ENCODE data around the gene MYO1H. TPM values are rescaled to one million over a fixed set of nuclear protein-coding genes. Genes with fewer than 3 reads are reported as not detected.

MYO1H gene
- total RNA-seq, 1 donor from 2014 or later = not detected

DNA sequence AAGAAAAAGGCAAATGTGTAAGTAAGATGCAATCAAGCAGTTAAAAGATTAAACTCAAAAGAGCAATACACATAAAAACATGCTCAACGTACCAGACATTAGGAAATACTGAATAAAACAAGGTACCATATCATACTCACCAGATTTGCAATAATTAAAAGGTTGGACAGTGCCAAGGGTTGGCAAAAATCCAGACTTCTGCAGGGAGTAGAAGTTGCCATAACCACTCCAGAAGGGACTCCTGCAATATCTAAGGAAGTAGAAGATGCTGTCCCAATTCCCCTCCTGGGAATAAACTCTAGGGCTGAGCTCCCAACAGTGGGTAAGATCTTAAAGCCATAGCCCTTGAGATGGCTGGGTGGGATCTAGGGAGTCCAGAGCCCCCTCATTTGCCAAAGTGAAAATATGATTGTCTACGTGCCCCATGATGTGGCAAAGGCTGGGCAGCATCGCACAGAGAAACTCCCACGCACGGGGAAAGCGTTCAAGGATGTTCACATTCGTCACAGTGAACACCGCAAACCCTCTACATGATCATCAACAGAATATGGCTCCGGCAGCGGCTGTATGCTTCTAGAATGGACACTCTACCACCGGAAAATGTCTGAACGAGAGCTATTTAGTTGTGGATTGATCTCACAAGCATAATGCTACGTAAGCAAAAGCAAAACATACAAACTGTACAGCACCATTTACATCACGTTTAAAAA, 117.1 kb downstream of the MYO1H start:
- Histone ChIP-seq H3K9me3 (ENCODE audit: low read depth) (no peaks in the 10 kb centered on the region), H3K79me2 (ENCODE audit: low read depth) (peaks cover 76% of the 10 kb centered on the region), H3K4me2 (no peak overlapping the region), H3K27me3 (no peaks in the 10 kb centered on the region), H3K9ac (no peak overlapping the region), H2AFZ (replicated peaks) (no peak overlapping the region), H3F3A (ENCODE audit: low read depth) (no peaks in the 10 kb centered on the region), H4K20me1 (ENCODE audit: low read depth) (peaks cover 91% of the 10 kb centered on the region), H3K4me1 (peaks cover 16% of the 10 kb centered on the region), H3K27ac (no peak overlapping the region), H3K4me3 (no peak overlapping the region), H3K36me3 (no peaks in the 10 kb centered on the region)
- no peak for DNase-seq (ENCODE audit: low spot score)
- Mint-ChIP-seq H3K27ac (peak overlapping the region; percentile 100), H3K4me1 (peaks cover 78% of the 10 kb centered on the region), H3K9me3 (no peaks in the 10 kb centered on the region), H3K27me3 (ENCODE audit: insufficient read depth, low read depth) (peaks cover 4% of the 10 kb centered on the region), H3K4me3 (no peak overlapping the region), H3K36me3 (peaks cover 20% of the 10 kb centered on the region)
- TF ChIP-seq EZH2 (IDR thresholded peaks at IDR 0.05) (no peak), EZH2phosphoT487 (IDR thresholded peaks at IDR 0.05) (no peak)
- TF ChIP-seq, protein P1, sequence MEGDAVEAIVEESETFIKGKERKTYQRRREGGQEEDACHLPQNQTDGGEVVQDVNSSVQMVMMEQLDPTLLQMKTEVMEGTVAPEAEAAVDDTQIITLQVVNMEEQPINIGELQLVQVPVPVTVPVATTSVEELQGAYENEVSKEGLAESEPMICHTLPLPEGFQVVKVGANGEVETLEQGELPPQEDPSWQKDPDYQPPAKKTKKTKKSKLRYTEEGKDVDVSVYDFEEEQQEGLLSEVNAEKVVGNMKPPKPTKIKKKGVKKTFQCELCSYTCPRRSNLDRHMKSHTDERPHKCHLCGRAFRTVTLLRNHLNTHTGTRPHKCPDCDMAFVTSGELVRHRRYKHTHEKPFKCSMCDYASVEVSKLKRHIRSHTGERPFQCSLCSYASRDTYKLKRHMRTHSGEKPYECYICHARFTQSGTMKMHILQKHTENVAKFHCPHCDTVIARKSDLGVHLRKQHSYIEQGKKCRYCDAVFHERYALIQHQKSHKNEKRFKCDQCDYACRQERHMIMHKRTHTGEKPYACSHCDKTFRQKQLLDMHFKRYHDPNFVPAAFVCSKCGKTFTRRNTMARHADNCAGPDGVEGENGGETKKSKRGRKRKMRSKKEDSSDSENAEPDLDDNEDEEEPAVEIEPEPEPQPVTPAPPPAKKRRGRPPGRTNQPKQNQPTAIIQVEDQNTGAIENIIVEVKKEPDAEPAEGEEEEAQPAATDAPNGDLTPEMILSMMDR (IDR thresholded peaks at IDR 0.05) = no peak

DNA sequence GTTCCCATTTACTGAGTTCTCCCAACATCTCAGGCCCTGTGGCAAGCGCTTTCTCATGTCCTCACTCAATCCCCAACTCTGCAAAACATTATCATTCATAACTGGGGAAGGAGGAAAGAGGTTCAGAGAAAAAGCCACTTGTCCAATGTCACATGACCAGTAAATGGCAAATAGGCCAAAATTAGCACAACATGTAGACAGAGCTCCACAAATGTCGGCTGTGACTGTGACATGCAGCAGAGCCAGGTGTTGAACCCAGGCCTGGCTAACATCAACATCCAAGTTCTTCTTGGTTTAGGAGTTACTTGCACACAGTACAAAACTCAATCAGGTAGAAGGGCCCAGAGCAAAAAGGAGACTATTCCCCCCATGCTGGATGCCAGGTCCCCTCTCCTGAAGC, 118.6 kb downstream of the MYO1H start:
- Histone ChIP-seq H3K4me1 (peaks cover 16% of the 10 kb centered on the region), H4K20me1 (ENCODE audit: low read depth) (peaks cover 90% of the 10 kb centered on the region), H3F3A (ENCODE audit: low read depth) (no peaks in the 10 kb centered on the region), H3K9me3 (ENCODE audit: low read depth) (no peaks in the 10 kb centered on the region), H3K9ac (no peak overlapping the region), H3K27ac (no peak overlapping the region), H3K79me2 (ENCODE audit: low read depth) (peaks cover 78% of the 10 kb centered on the region), H3K4me2 (no peak overlapping the region), H3K27me3 (no peaks in the 10 kb centered on the region), H3K36me3 (no peaks in the 10 kb centered on the region), H3K4me3 (no peak overlapping the region), H2AFZ (replicated peaks) (no peak overlapping the region)
- no peak overlapping the region for H3K4me3 Mint-ChIP-seq
- H3K4me1 Mint-ChIP-seq = peaks cover 72% of the 10 kb centered on the region
- peaks cover 25% of the 10 kb centered on the region for H3K36me3 Mint-ChIP-seq
- peaks cover 4% of the 10 kb centered on the region for H3K27me3 Mint-ChIP-seq (ENCODE audit: insufficient read depth, low read depth)
- TF ChIP-seq EZH2phosphoT487 (IDR thresholded peaks at IDR 0.05) (no peak), EZH2 (IDR thresholded peaks at IDR 0.05) (no peak)
- TF ChIP-seq, protein P1 (IDR thresholded peaks at IDR 0.05) = no peak
- no peak for DNase-seq (ENCODE audit: low spot score)
- H3K9me3 Mint-ChIP-seq = no peaks in the 10 kb centered on the region
- H3K27ac Mint-ChIP-seq = peak overlapping the region; percentile 46

DNA sequence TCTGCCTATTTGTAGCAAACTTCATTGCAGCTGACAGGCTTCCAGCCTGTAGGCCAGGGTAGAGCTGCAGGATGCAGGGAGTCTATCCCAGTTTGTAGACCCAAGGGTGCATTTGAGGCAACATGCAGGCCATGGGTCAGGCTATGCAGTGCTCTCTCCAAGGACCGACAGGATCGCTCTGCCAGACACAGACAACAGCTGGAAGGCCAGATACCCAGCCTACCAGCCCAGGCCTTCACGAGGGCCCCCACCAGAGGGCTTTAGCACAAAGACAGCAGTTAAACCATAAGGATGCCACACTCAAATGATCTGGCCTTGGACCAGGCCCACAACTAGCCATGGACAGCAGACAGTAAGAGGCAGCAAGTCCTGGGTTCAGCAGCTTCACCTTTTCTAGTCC, 119.1 kb downstream of the MYO1H start:
- Histone ChIP-seq H3K79me2 (ENCODE audit: low read depth) (peaks cover 78% of the 10 kb centered on the region), H3K9me3 (ENCODE audit: low read depth) (no peaks in the 10 kb centered on the region), H3K9ac (no peak overlapping the region), H3K27ac (no peak overlapping the region), H4K20me1 (ENCODE audit: low read depth) (peaks cover 90% of the 10 kb centered on the region), H3K27me3 (no peaks in the 10 kb centered on the region), H3K4me2 (no peak overlapping the region), H3K4me1 (peaks cover 16% of the 10 kb centered on the region), H2AFZ (replicated peaks) (no peak overlapping the region), H3F3A (ENCODE audit: low read depth) (no peaks in the 10 kb centered on the region), H3K4me3 (no peak overlapping the region), H3K36me3 (no peaks in the 10 kb centered on the region)
- TF ChIP-seq EZH2 (IDR thresholded peaks at IDR 0.05) (no peak), EZH2phosphoT487 (IDR thresholded peaks at IDR 0.05) (no peak)
- TF ChIP-seq, protein P1 (IDR thresholded peaks at IDR 0.05) = no peak
- no peak overlapping the region for H3K27ac Mint-ChIP-seq
- peaks cover 4% of the 10 kb centered on the region for H3K27me3 Mint-ChIP-seq (ENCODE audit: insufficient read depth, low read depth)
- H3K9me3 Mint-ChIP-seq = no peaks in the 10 kb centered on the region
- H3K4me3 Mint-ChIP-seq = no peak overlapping the region
- H3K4me1 Mint-ChIP-seq = peaks cover 67% of the 10 kb centered on the region
- DNase-seq (ENCODE audit: low spot score) = no peak
- peaks cover 25% of the 10 kb centered on the region for H3K36me3 Mint-ChIP-seq

Data from neural progenitor cell (in vitro differentiated cells).